BE2C (cell line): Measurements from ENCODE around the gene F5.

Experiments
- DNase-seq: peaks from one replicate; pipeline ENCODE4 v3.0.0-alpha.2; 2020
- H3K27me3 ChIP-seq: fragments of 250-450 bp; sonication (Bioruptor Pico); 2 replicates; pipeline ENCODE4 v1.5.1; 2020; ENCODE audit warnings: mild to moderate bottlenecking
- H3K36me3 ChIP-seq: fragments of 250-450 bp; sonication (Bioruptor Pico); 2 replicates; pipeline ENCODE4 v1.5.1; 2020; ENCODE audit warnings: mild to moderate bottlenecking
- H3K4me1 ChIP-seq: fragments of 250-450 bp; sonication (Bioruptor Pico); 2 replicates; pipeline ENCODE4 v1.5.1; 2020
- H3K4me3 ChIP-seq: 2 replicates; pipeline ENCODE4 v1.5.1; 2011; ENCODE audit warnings: low read depth, low read length
- H3K9me3 ChIP-seq: fragments of 250-450 bp; sonication (Bioruptor Pico); 2 replicates; pipeline ENCODE4 v1.5.1; 2020
- CTCF ChIP-seq: IDR thresholded peaks from 2 replicates; pipeline ENCODE4 v1.5.1; 2012; ENCODE audit warnings: mild to moderate bottlenecking, low read depth, low read length

F5 gene

GRCh38 chr1:169610108-169610507 is 23.8 kb upstream of the F5 start:
- Histone ChIP-seq H3K9me3 (no peaks in the 10 kb centered on the region), H3K36me3 (no peaks in the 10 kb centered on the region), H3K4me3 (no peak overlapping the region), H3K27me3 (peaks cover 19% of the 10 kb centered on the region), H3K4me1 (no peaks in the 10 kb centered on the region)
- TF ChIP-seq CTCF: no peak
- no peak for DNase-seq

GRCh38 chr1:169608226-169608625 is 21.9 kb upstream of the F5 start:
- Histone ChIP-seq H3K36me3 (no peaks in the 10 kb centered on the region), H3K27me3 (peaks cover 19% of the 10 kb centered on the region), H3K4me3 (no peak overlapping the region), H3K9me3 (no peaks in the 10 kb centered on the region), H3K4me1 (no peaks in the 10 kb centered on the region)
- DNase-seq: no peak
- no peak for TF ChIP-seq CTCF

GRCh38 chr1:169604781-169605560 is 18.7 kb upstream of the F5 start:
- Histone ChIP-seq H3K4me1 (no peaks in the 10 kb centered on the region), H3K36me3 (no peaks in the 10 kb centered on the region)

GRCh38 chr1:169601096-169601881 is 15.0 kb upstream of the F5 start:
- Histone ChIP-seq H3K4me3 (no peak overlapping the region), H3K4me1 (no peaks in the 10 kb centered on the region), H3K36me3 (no peaks in the 10 kb centered on the region), H3K9me3 (no peaks in the 10 kb centered on the region), H3K27me3 (peaks cover 6% of the 10 kb centered on the region)
- DNase-seq: no peak
- peak; percentile 43 for TF ChIP-seq CTCF

More at GRCh38 chr1:169604781-169605560, 18.7 kb upstream of the F5 start:
- no peak for TF ChIP-seq CTCF
- H3K9me3 ChIP-seq: no peaks in the 10 kb centered on the region
- H3K4me3 ChIP-seq: no peak overlapping the region
- no peak for DNase-seq
- peaks cover 15% of the 10 kb centered on the region for H3K27me3 ChIP-seq

GRCh38 chr1:169595764-169596711 is 9.8 kb upstream of the F5 start:
- H3K9me3 ChIP-seq: no peaks in the 10 kb centered on the region
- no peak for DNase-seq
- H3K4me3 ChIP-seq: no peak overlapping the region
- H3K36me3 ChIP-seq: no peaks in the 10 kb centered on the region
- TF ChIP-seq CTCF: no peak
- peaks cover 6% of the 10 kb centered on the region for H3K27me3 ChIP-seq
- H3K4me1 ChIP-seq: no peaks in the 10 kb centered on the region
